Adrenal gland (tissue), 12 donors: ENCODE results near the gene PRXL2A. TPM values are rescaled to one million over a fixed set of nuclear protein-coding genes. Genes with fewer than 3 reads are reported as not detected.

ENCODE experiments used
- DNase-seq, 7 donors: peaks; one replicate each; pipeline ENCODE4 v3.0.0-alpha.2; 2019 to 2020
- H3K27ac ChIP-seq, 5 donors: fragments of 200-600 bp; sonication (generic) in 4 of 5; 1 replicate in 3 of 5; 2 replicates in 2 of 5; pipeline versions ENCODE4 v1.5.1 to v1.8.0; 2016 to 2020; ENCODE audit warnings: mild to moderate bottlenecking in 1 of 5
- H3K27me3 ChIP-seq: fragments of 200-600 bp; 2 replicates; pipeline ENCODE4 v1.8.0; 2021
- H3K36me3 ChIP-seq, 2 donors: fragments of 200-600 bp; replicated peaks in 1 of 2; 1 replicate in 1 of 2; 2 replicates in 1 of 2; pipeline versions ENCODE4 v1.5.1 to v1.8.0; 2018 to 2022
- H3K4me1 ChIP-seq, 2 donors: fragments of 200-600 bp; replicated peaks in 1 of 2; 1 replicate in 1 of 2; 2 replicates in 1 of 2; pipeline versions ENCODE4 v1.5.1 to v1.8.0; 2018 to 2021
- H3K4me3 ChIP-seq, 4 donors: fragments of 200-600 bp; sonication (generic) in 3 of 4; one replicate each; pipeline ENCODE4 v1.5.1; 2016 to 2018
- H3K9me3 ChIP-seq, 3 donors: fragments of 200-600 bp; sonication (generic) in 1 of 3; replicated peaks in 1 of 3; 1 replicate in 2 of 3; 2 replicates in 1 of 3; pipeline versions ENCODE4 v1.5.1 to v1.8.0; 2016 to 2021
- CTCF ChIP-seq, 6 experiments: fragments of 450-650 bp in 4 of 6; fragments of 200-600 bp in 2 of 6; sonication (generic) in 1 of 6; IDR thresholded peaks; 1 replicate in 5 of 6; 2 replicates in 1 of 6; pipeline versions ENCODE4 v1.5.1 to v1.8.0; 2016 to 2021; ENCODE audit warnings: antibody characterized with exemption in 6 of 6, mild to moderate bottlenecking in 2 of 6, moderate library complexity in 1 of 6
- POLR2A ChIP-seq, 2 donors: fragments of 450-650 bp; IDR thresholded peaks; one replicate each; pipeline ENCODE4 v1.6.1; 2017; ENCODE audit warnings: antibody characterized with exemption in 2 of 2, mild to moderate bottlenecking in 2 of 2, moderate library complexity in 1 of 2
- WGBS, 4 donors: extraction: QIAGEN DNeasy Blood & Tissue Kit in 2 of 4; methylation state at CpG; one replicate each; pipeline versions ENCODE4 v1.1.5 to v1.1.7; 2013 to 2017; 5-methylcytosine and 5-hydroxymethylcytosine counted together
- intact Hi-C, 2 donors: fragments of 100-400 bp; cut with DNase I; formaldehyde crosslinking; loops; one replicate each; pipeline versions ENCODE4 v1.14.1 to v1.15.0; 2022 to 2023
- polyA plus RNA-seq, 3 donors: library from polyadenylated mRNA; stranded (reverse); fragments of 200-250 nt in 2 of 3; fragments of 350-450 nt in 1 of 3; fragmentation: Illumina TruSeq in 1 of 3; extraction: RNeasy Lipid Tissue Mini Kit (QIAGEN cat#74804) in 1 of 3; gene quantifications; one replicate each; pipeline ENCODE4 v1.2.3, GENCODE V29; 2013 to 2014
- total RNA-seq, 9 donors: library from RNA; depleted of rRNA in 4 of 9; stranded (reverse); fragments of >200 nt in 4 of 9; fragments of 120-200 nt in 1 of 9; fragmentation: NEBNext Ultra II Directional in 1 of 9; extraction: Animal tissue kit (Norgen Biotek cat#: 25700) in 1 of 9; gene quantifications; one replicate each; pipeline versions ENCODE4 v1.1.0 to v1.2.4, GENCODE V29; 2013 to 2023
- donor health status: healthy with polysubstance abuse.
- donor health status: Bipolar disorder and iron deficiency.
- donor health status: DM: yes; HTN: yes; CAD: no.
- donor health status: DM: no; HTN: no; CAD: no.
- donor health status: DM: no; HTN: no; CAD: no.
- donor health status: DM: yes; HTN: yes; CAD: no.

The PRXL2A gene
- total and polyA plus RNA-seq, 12 donors: 12.7 to 140 (median 29.9) TPM

- no peak for DNase-seq
- 61 to 74% (median 71%) methylated on average over 10 of the region's 10 CpGs for WGBS, 4 donors
- Histone ChIP-seq H3K4me3 (no peak overlapping the region), H3K36me3 (peaks cover 0 to 3% of the 10 kb centered on the region in 2 donors), H3K4me1 (peaks cover 30 to 71% of the 10 kb centered on the region in 2 donors), H3K27me3 (no peaks in the 10 kb centered on the region), H3K9me3 (no peaks in the 10 kb centered on the region), H3K27ac (peak overlapping the region in 3 of 5 donors; percentile 34 to 78 (median 36))
- no peak for TF ChIP-seq CTCF (IDR thresholded peaks at IDR 0.05)
- TF ChIP-seq POLR2A (IDR thresholded peaks at IDR 0.05): no peak
- intact Hi-C loops: no loop called here
Observed at GRCh38 chr10:80466724-80467326, 58.5 kb downstream of the PRXL2A start.

GRCh38 chr10:80468002-80468401, 59.7 kb downstream of the PRXL2A start:
- intact Hi-C loops: no loop called here
- no peak overlapping the region for H3K4me3 ChIP-seq
- H3K4me1 ChIP-seq: peaks cover 27 to 69% of the 10 kb centered on the region in 2 donors
- H3K9me3 ChIP-seq: no peaks in the 10 kb centered on the region
- WGBS, 4 donors: 41 to 64% (median 61%) methylated on average over 6 of the region's 6 CpGs
- no peaks in the 10 kb centered on the region for H3K27me3 ChIP-seq
- H3K36me3 ChIP-seq: peaks cover 0 to 3% of the 10 kb centered on the region in 2 donors
- TF ChIP-seq CTCF (IDR thresholded peaks at IDR 0.05): no peak
- TF ChIP-seq POLR2A (IDR thresholded peaks at IDR 0.05): no peak
- peak overlapping the region in 2 of 5 donors; percentile 36 to 78 for H3K27ac ChIP-seq
- peak in 6 of 7 donors; percentile 49 to 83 (median 60) for DNase-seq

- 75 to 82% (median 79%) methylated on average over 6 to 7 of the region's 7 CpGs for WGBS, 4 donors
- intact Hi-C loops: no loop called here
Observed at GRCh38 chr10:80468806-80469421, 60.6 kb downstream of the PRXL2A start.

More at GRCh38 chr10:80468806-80469421, 60.6 kb downstream of the PRXL2A start:
- no peak overlapping the region for H3K4me3 ChIP-seq
- peaks cover 0 to 3% of the 10 kb centered on the region in 2 donors for H3K36me3 ChIP-seq
- H3K27me3 ChIP-seq: no peaks in the 10 kb centered on the region
- no peak for DNase-seq
- H3K9me3 ChIP-seq: no peaks in the 10 kb centered on the region
- peaks cover 18 to 64% of the 10 kb centered on the region in 2 donors for H3K4me1 ChIP-seq
- TF ChIP-seq CTCF (IDR thresholded peaks at IDR 0.05): no peak
- TF ChIP-seq POLR2A (IDR thresholded peaks at IDR 0.05): no peak
- peak overlapping the region in 2 of 5 donors; percentile 36 to 78 for H3K27ac ChIP-seq
